Measurements from ENCODE around the gene REPS2. TPM values are rescaled to one million over a fixed set of nuclear protein-coding genes. Genes with fewer than 3 reads are reported as not detected.
"Not testable (repeated sequence)": the region's sequence is repeated elsewhere in the genome, so short reads cannot be mapped to it uniquely, and the experiment has no call there.

Gene REPS2
- total RNA-seq, 1 experiment from 2014 or later = 0.04 TPM

GRCh38 chrX:16966752-16967448, 20.4 kb downstream of the REPS2 start:
- BruUV-seq (replicated peaks) = no TSS peak
- H3K9me3 ChIP-seq (ENCODE audit: low read depth, low read length, poor library complexity, severe bottlenecking) = no peaks in the 10 kb centered on the region
- DNase-seq (ENCODE audit: low spot score) = no peak
- ChIA-PET POLR2A (ENCODE audit: low non-redundant PET) (no interaction called here), CTCF (no interaction called here)
- no peak overlapping the region for H3K4me3 ChIP-seq (ENCODE audit: low read depth, low read length, poor library complexity, severe bottlenecking)
- TF ChIP-seq CTCF (conservative IDR thresholded peaks at IDR 0.05; ENCODE audit: low read depth, low read length) (no peak), EZH2 (IDR thresholded peaks at IDR 0.05; ENCODE audit: borderline replicate concordance, low read depth, low read length, poor library complexity, severe bottlenecking) (no peak)
- H3K36me3 ChIP-seq (ENCODE audit: insufficient read depth, low read length, poor library complexity, severe bottlenecking) = no peaks in the 10 kb centered on the region
- H3K27ac ChIP-seq (ENCODE audit: low read depth, low read length, poor library complexity, severe bottlenecking) = no peak overlapping the region
- H3K4me1 ChIP-seq (ENCODE audit: insufficient read depth, low read length, poor library complexity, severe bottlenecking) = no peaks in the 10 kb centered on the region
- H3K27me3 ChIP-seq (replicated peaks; ENCODE audit: insufficient read depth, low read depth, low read length, poor library complexity) = peaks cover 14% of the 10 kb centered on the region
- intact Hi-C loops (cut with micrococcal nuclease; ENCODE audit: unreplicated experiment) = no loop called here

- H3K4me1 ChIP-seq (ENCODE audit: insufficient read depth, low read length, poor library complexity, severe bottlenecking); H3K36me3 ChIP-seq (ENCODE audit: insufficient read depth, low read length, poor library complexity, severe bottlenecking); POLR2A ChIA-PET (ENCODE audit: low non-redundant PET); CTCF ChIA-PET; DNase-seq (ENCODE audit: low spot score); H3K9me3 ChIP-seq (ENCODE audit: low read depth, low read length, poor library complexity, severe bottlenecking); H3K27ac ChIP-seq (ENCODE audit: low read depth, low read length, poor library complexity, severe bottlenecking); H3K4me3 ChIP-seq (ENCODE audit: low read depth, low read length, poor library complexity, severe bottlenecking); BruUV-seq (replicated peaks); intact Hi-C loops (cut with micrococcal nuclease; ENCODE audit: unreplicated experiment): not testable (repeated sequence)
- H3K27me3 ChIP-seq (replicated peaks; ENCODE audit: insufficient read depth, low read depth, low read length, poor library complexity) = peaks cover 19% of the 10 kb centered on the region
Measured at GRCh38 chrX:16968753-16969152, 22.3 kb downstream of the REPS2 start.

GRCh38 chrX:16970977-16971376, 24.5 kb downstream of the REPS2 start:
- Histone ChIP-seq H3K9me3 (ENCODE audit: low read depth, low read length, poor library complexity, severe bottlenecking) (no peaks in the 10 kb centered on the region), H3K27me3 (replicated peaks; ENCODE audit: insufficient read depth, low read depth, low read length, poor library complexity) (peaks cover 20% of the 10 kb centered on the region), H3K36me3 (ENCODE audit: insufficient read depth, low read length, poor library complexity, severe bottlenecking) (no peaks in the 10 kb centered on the region), H3K4me3 (ENCODE audit: low read depth, low read length, poor library complexity, severe bottlenecking) (no peak overlapping the region), H3K4me1 (ENCODE audit: insufficient read depth, low read length, poor library complexity, severe bottlenecking) (no peaks in the 10 kb centered on the region), H3K27ac (ENCODE audit: low read depth, low read length, poor library complexity, severe bottlenecking) (no peak overlapping the region)
- CTCF ChIA-PET = no interaction called here
- intact Hi-C loops (cut with micrococcal nuclease; ENCODE audit: unreplicated experiment) = no loop called here
- TF ChIP-seq EZH2 (IDR thresholded peaks at IDR 0.05; ENCODE audit: borderline replicate concordance, low read depth, low read length, poor library complexity, severe bottlenecking) = no peak
- TF ChIP-seq CTCF (conservative IDR thresholded peaks at IDR 0.05; ENCODE audit: low read depth, low read length) = no peak
- POLR2A ChIA-PET (ENCODE audit: low non-redundant PET) = no interaction called here
- no peak for DNase-seq (ENCODE audit: low spot score)
- BruUV-seq (replicated peaks) = no TSS peak

GRCh38 chrX:16971694-16972093, 25.2 kb downstream of the REPS2 start:
- Histone ChIP-seq H3K27ac (ENCODE audit: low read depth, low read length, poor library complexity, severe bottlenecking) (no peak overlapping the region), H3K27me3 (replicated peaks; ENCODE audit: insufficient read depth, low read depth, low read length, poor library complexity) (peaks cover 23% of the 10 kb centered on the region), H3K36me3 (ENCODE audit: insufficient read depth, low read length, poor library complexity, severe bottlenecking) (no peaks in the 10 kb centered on the region), H3K9me3 (ENCODE audit: low read depth, low read length, poor library complexity, severe bottlenecking) (no peaks in the 10 kb centered on the region), H3K4me1 (ENCODE audit: insufficient read depth, low read length, poor library complexity, severe bottlenecking) (no peaks in the 10 kb centered on the region), H3K4me3 (ENCODE audit: low read depth, low read length, poor library complexity, severe bottlenecking) (no peak overlapping the region)
- intact Hi-C loops (cut with micrococcal nuclease; ENCODE audit: unreplicated experiment) = no loop called here
- TF ChIP-seq CTCF (conservative IDR thresholded peaks at IDR 0.05; ENCODE audit: low read depth, low read length) (no peak), EZH2 (IDR thresholded peaks at IDR 0.05; ENCODE audit: borderline replicate concordance, low read depth, low read length, poor library complexity, severe bottlenecking) (no peak)
- no TSS peak for BruUV-seq (replicated peaks)
- no peak for DNase-seq (ENCODE audit: low spot score)
- CTCF ChIA-PET = no interaction called here
- POLR2A ChIA-PET (ENCODE audit: low non-redundant PET) = no interaction called here

All from A673 (cell line).